GM19397 (cell line): ENCODE results near the gene KLK8.

Experiments
- ATAC-seq: cut with Tn5 transposase; IDR thresholded peaks from one replicate; pipeline ENCODE4 v1.9.1; 2021; ENCODE audit warnings: mild to moderate bottlenecking, moderate library complexity; ENCODE audit not compliant: unreplicated experiment

Gene KLK8, protein sequence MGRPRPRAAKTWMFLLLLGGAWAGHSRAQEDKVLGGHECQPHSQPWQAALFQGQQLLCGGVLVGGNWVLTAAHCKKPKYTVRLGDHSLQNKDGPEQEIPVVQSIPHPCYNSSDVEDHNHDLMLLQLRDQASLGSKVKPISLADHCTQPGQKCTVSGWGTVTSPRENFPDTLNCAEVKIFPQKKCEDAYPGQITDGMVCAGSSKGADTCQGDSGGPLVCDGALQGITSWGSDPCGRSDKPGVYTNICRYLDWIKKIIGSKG

DNA sequence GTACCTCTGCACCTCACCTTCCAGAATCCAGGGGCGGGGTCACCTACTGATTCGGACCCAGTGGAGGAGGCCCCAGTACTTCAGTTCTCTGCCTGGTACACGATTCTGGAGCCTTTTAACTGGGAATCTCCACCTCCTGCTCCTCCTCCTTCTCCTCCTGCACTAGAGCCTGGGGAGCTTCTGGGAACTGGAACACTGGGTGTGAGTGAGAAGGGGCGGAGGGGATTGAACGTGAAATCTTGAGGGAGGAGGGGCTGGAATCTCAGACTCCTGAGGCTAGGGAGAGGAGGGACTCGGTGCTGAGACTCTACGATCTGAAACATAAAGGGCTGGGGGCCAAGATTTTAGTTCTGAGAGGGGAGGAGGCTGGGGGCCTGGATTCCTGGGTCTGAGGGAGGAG, at the start of gene KLK8:
KLK8 (minus strand) TSS at position 90 of the 400 bp plus-strand sequence. CDS start 437 bp downstream, outside the sequence.
- ATAC-seq, result no peak

GRCh38 chr19:51047031-51047335, 45.6 kb upstream of the KLK8 start:
- no peak for ATAC-seq

- no peak for ATAC-seq
Measured at GRCh38 chr19:51044327-51044726, 42.9 kb upstream of the KLK8 start.

- ATAC-seq, result no peak
Measured at GRCh38 chr19:51043497-51043896, 42.1 kb upstream of the KLK8 start.

GRCh38 chr19:51040151-51040550, 38.7 kb upstream of the KLK8 start:
- ATAC-seq, result no peak

DNA sequence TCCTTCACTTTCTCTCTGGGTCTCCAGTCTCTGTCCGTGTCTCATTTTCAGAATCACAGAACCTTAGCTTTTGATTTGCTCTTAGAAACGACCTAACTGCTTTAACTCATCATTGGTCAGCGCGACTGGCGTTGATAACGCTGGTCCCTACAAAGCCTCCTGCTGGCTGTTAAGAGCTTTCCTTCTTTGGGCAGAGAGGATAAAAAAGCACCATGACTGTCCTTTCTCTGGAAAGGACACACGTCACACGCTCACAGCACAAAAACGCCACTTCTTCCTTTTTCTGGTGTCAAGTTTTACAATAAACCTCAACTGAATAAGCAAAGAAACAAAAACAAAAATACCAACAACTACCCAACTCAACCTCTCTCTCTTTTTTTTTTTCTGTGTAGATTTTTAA, 35.1 kb upstream of the KLK8 start:
- no peak for ATAC-seq

- no peak for ATAC-seq
Measured at GRCh38 chr19:51034704-51035103, 33.3 kb upstream of the KLK8 start, which contains the start of gene KLK12. KLK12 (minus strand) TSS chr19:51035002; CDS start chr19:51034621, 381 bp downstream.

- ATAC-seq, result no peak
Measured at GRCh38 chr19:51031880-51032225, 30.4 kb upstream of the KLK8 start.

DNA sequence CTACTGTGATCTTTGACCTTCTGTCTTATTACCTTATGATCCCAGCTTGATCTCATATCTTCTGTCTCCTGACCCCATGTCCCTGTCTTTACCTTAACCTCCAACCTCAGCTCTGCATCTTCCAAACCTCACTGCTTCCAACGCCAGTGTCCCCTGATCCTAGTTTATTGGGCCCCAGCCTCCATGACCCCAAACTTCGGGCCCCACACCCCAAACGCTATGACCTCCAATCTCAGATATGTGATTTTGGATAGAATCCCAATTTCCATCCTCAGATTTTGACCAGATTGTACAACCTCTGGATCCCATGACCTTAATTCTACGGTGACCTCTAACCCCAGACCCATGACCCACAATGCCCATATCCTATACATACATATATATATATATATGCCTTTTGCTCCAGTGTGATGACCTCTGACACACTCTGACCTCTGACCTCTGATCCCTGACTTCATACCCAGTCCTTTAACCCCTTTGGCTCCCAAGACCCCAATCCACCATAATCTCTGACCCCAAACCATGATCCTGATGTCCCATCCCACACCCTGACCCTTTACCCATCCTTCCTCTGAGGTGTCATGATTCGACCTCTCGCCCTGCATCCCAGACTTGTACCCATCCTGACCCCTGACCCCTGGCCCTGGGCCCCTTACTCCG, 29.9 kb upstream of the KLK8 start:
- no peak for ATAC-seq

DNA sequence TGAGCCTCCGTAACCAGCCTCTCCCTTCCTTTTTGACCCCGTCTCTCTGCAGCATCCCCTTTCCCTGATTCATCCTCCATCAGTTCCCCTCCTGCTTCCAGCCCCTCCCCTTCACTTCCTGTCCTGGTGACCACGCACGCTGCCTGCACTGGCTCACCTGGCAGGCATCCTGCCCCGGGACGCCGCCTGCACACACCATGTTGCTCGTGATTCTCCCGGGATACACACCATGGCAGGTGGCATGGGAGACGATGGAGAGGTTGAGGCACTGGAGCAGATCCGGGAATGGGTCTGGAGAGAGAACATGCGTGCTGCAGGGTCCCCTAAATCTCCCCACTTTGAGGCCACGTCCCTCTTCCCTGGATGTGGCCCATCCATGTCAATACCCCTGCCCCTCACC, 29.2 kb upstream of the KLK8 start:
- no peak for ATAC-seq

DNA sequence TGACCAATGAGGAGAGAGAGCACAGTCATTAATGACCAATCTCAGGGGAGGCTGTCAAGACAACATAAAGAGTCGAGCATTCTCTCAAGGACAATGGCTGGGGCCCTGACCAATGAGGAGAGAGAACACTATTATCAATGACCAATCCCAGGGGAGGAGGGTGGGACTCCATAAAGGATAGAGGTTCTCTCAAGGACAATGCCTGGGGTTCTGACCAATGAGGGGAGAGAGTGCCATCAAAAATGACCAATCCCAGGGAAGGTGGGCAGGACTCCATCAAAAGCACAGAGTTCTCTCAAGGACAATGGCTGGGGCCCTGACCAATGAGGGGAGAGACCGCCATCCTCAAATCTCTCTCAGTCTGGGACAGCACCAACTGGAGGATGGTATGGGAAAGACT, 28.3 kb upstream of the KLK8 start:
- ATAC-seq, result no peak

GRCh38 chr19:51027873-51028272, 26.5 kb upstream of the KLK8 start:
- no peak for ATAC-seq

DNA sequence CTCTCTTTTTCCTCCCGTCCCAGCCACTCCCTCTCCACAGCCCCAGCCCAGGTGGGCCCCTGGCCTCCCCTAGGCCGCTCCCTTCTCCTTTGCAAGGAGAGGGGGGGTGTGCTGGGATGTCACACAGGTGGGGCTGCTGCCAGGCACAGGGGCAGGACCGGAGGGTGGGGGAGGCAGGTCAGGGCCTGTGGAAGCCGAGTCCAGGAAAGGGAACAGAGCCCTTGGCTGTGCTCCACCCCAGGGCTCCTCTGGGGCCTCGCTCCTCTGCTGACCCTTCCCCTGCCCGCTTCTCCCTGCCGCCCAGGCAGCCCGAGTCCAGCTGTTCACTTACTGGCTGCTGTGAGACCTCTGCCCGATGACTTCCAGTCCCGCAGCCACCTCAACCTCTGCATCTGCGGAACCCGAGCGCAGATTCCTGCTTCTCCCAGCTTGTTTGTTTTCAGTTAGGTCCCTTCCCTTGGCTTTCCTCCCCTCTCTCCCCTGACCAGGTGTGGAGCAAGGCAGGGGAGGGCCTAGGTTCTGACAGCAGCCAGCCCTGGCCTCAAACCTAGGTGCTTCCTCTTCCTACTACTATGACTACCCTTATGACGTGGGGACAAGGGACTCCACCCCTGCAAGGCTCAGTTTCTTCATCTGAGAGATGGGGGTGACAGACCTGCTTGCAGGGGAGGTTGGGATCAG, 25.9 kb upstream of the KLK8 start:
- no peak for ATAC-seq

DNA sequence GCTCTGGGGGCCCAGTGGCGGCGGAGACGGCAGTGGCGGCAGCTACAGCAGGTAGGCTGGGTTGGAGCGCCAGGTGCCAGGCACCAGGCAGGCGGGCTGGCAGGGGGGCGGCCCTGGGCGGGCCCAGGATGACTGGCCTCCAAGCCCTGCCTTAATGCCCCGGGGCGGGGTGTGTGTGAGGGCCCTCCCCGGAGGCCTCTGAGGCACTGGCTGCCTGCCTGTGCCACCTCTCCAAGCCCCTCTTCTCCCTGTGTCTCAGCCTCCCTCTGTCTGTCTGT, 25.1 kb upstream of the KLK8 start, which contains the start of gene KLK11:
KLK11 (minus strand) TSS at position 63 of the 278 bp plus-strand sequence. CDS start 985 bp downstream, outside the sequence.
- no peak for ATAC-seq

DNA sequence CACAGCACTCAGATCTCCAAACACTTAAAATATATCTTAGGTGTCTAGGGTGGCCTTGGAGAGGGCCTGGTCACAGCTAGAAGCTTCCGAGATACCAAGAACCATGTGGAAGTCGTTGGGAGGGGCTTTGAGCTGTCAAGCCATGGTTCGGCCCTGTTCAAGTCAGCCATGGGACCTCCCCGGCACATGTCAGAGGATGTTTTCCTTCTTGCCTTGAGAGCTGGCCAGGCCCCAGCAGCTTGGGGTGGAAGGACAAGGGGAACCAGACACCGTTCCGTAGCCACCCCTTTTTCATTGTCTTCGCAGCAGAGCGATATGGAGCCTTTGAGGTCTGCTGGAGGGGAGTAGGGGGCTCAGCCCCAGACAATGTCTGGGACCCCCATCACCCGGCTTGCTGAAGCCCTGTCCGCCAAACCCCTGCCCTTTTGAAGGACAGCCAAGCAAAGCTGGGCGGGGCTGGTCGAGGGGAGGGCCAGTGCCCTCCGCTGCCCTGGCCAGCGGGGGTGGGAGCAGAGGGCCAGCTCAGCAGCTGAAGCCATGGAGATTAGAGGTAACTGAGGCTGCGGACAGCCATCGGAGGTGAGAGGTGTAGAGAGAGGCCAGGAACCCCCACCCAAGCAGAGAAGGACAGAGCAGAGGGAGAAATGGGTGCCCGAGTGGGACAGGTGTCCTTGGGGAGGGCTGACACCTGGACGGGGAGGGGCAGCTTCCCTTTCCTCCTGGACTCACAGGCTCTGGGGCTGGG, 24.6 kb upstream of the KLK8 start:
- no peak for ATAC-seq

DNA sequence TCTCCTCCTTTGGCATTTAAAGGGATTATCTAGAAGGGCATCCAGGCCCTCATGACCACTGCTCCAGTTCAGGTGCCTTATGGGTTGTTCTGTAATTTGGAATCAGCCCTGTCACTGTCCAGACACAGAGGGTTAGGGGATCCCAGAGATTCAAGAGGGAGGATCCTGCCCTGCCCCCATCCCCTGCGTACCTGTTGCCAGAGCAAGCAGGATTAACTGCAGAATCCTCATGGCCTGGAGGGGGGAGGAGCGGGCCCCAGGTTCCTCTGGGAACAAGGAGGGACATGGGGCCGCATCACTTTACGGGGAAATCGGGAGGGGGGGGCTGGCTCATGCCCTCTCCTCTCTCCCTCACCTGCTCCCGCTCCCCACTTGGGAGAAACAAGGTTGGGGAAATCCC, 24.0 kb upstream of the KLK8 start:
- ATAC-seq, result no peak

GRCh38 chr19:51024924-51025323, 23.5 kb upstream of the KLK8 start:
- no peak for ATAC-seq

DNA sequence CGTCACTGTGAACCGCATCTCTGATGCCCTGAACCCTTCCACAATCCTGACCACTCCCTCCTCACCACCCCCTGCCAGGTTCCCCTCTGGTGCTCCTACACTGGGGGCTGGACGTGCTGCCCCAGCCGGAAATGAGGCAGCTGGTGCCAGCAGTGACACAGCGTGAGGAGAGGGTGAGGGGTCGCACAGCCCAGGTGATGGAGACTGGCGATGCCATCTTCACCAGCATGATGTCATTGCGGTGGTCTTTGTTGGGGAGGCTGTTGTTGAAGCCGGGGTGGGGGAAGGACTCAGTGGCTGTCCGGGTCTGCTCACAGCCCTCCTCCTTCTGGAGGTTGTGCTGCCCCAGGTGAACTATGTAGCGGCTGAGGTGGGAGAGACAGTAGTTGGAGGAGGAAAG, 22.5 kb upstream of the KLK8 start:
- no peak for ATAC-seq

DNA sequence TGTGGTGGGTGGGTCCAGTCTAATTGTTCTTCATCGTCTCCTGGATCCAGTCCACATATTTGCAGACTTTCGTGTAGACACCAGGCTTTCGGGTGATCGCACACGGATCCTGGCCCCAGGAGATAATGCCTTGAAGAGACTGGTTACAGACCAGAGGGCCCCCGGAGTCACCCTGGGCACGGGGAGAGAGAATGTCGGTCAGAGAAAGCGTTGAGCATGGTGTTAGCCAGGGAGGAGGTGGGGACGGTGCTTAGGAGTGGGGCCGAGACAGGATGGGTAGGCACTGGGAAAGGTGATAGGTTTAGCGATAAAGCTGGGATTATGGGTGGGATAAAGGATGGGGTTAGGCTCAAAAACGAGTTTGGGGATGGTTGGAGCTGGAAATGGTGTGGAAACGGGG, 21.1 kb upstream of the KLK8 start:
- ATAC-seq, result no peak

- no peak for ATAC-seq
Measured at GRCh38 chr19:51020988-51021651, 19.7 kb upstream of the KLK8 start.

DNA sequence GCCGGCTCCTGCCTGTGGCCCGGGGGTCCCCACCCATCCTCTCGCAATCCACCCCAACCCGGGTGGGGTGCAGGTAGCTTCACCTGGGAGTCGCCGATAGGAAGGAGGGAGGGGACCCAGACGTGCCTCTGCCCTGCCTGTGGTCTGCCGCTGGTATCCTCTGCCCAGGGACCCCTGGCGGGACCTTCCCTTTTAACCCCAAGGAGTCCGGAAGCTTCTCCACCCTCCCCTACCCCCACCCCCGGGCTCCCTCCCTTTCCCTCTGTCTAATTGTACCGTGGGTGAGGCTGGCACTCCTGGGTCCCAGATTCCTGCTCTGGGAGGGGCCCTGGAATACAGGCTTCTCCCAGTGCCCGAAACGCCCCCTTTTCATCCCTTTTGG, 18.1 kb upstream of the KLK8 start, which contains the start of gene KLK10:
KLK10 (minus strand) TSS at position 166 of the 382 bp plus-strand sequence. CDS start 579 bp downstream, outside the sequence.
- no peak for ATAC-seq
